GM12875 (cell line): ENCODE measurements around the gene EFEMP2.

ENCODE experiments used
- H3K4me3 ChIP-seq: one replicate; pipeline ENCODE4 v1.5.1; 2011; ENCODE audit warnings: low read depth, low read length, control low read depth
- TF ChIP-seq, protein P1 (sequence below): IDR thresholded peaks from 2 replicates; pipeline ENCODE4 v1.5.1; 2011; ENCODE audit warnings: low read depth, mild to moderate bottlenecking, control low read depth, inconsistent platforms, low read length, moderate library complexity, borderline replicate concordance; ENCODE audit not compliant: insufficient read depth

Gene EFEMP2

DNA sequence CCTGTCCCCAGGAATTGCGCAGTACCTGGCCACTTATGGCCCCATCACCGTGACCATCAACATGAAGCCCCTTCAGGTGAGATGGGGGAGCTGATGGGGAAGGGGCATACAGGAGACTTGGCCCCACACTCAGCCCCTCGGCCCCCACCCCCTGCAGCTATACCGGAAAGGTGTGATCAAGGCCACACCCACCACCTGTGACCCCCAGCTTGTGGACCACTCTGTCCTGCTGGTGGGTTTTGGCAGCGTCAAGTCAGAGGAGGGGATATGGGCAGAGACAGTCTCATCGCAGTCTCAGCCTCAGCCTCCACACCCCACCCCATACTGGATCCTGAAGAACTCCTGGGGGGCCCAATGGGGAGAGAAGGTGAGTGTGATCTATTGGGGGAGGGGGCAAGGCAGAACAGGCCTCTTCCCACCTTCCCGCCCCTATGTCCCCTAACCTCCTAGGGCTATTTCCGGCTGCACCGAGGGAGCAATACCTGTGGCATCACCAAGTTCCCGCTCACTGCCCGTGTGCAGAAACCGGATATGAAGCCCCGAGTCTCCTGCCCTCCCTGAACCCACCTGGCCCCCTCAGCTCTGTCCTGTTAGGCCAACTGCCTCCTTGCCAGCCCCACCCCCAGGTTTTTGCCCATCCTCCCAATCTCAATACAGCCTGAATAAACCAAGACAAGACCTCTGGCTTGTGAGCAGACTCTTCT is 10.6 kb upstream of the EFEMP2 start:
- no peak overlapping the region for H3K4me3 ChIP-seq
- TF ChIP-seq, protein P1, sequence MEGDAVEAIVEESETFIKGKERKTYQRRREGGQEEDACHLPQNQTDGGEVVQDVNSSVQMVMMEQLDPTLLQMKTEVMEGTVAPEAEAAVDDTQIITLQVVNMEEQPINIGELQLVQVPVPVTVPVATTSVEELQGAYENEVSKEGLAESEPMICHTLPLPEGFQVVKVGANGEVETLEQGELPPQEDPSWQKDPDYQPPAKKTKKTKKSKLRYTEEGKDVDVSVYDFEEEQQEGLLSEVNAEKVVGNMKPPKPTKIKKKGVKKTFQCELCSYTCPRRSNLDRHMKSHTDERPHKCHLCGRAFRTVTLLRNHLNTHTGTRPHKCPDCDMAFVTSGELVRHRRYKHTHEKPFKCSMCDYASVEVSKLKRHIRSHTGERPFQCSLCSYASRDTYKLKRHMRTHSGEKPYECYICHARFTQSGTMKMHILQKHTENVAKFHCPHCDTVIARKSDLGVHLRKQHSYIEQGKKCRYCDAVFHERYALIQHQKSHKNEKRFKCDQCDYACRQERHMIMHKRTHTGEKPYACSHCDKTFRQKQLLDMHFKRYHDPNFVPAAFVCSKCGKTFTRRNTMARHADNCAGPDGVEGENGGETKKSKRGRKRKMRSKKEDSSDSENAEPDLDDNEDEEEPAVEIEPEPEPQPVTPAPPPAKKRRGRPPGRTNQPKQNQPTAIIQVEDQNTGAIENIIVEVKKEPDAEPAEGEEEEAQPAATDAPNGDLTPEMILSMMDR = no peak

GRCh38 chr11:65882120-65883057 is 9.8 kb upstream of the EFEMP2 start:
- TF ChIP-seq, protein P1 = no peak
- no peak overlapping the region for H3K4me3 ChIP-seq

DNA sequence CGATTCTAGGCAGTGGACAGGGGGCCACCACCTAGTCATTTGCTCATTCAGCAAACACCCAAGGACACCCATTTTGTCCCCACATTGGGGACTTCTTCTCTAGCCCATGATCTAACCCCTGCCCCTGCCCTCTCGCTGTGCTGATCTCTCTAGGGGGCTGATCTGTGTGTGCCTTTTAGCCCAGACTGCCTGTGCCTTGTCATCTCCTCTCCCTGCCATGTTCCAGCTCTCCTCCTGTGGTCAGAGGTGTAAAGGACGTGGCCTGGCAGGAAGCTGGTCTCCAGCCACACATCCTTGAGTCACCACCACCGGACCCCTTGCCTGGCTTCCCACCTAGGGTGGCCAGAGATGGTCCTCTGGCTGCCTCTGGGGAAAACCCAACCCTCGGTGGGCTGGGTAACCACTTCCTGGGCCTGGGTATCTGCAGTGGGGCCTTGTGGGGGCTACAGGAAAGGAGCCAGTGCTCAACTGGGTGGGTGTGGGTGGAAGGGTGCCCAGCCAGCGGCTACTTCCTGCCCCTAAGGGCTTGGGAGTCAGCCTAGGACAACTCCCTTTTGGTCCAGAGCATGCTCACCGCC is 8.3 kb upstream of the EFEMP2 start:
- H3K4me3 ChIP-seq = no peak overlapping the region
- TF ChIP-seq, protein P1 = no peak

- TF ChIP-seq, protein P1 = no peak
- no peak overlapping the region for H3K4me3 ChIP-seq
Observed at GRCh38 chr11:65880027-65880426, 7.4 kb upstream of the EFEMP2 start.

- H3K4me3 ChIP-seq = no peak within 1 kb of the TSS
- TF ChIP-seq, protein P1 = no peak
Observed at GRCh38 chr11:65879617-65880016, 7.0 kb upstream of the EFEMP2 start, which contains the start of gene CTSW. CTSW (plus strand) TSS chr11:65879837; CDS start chr11:65879855, 18 bp downstream.

GRCh38 chr11:65873318-65874156 is 937 bp upstream of the EFEMP2 start:
- H3K4me3 ChIP-seq = peak overlapping the region; percentile 58
- TF ChIP-seq, protein P1 = no peak
